CD4-positive, alpha-beta memory T cell (primary cell): ENCODE results near the gene SIK3. TPM values are rescaled to one million over a fixed set of nuclear protein-coding genes. Genes with fewer than 3 reads are reported as not detected.
"Not testable (repeated sequence)": the region's sequence is repeated elsewhere in the genome, so short reads cannot be mapped to it uniquely, and the experiment has no call there.

Source experiments
- CTCF ChIA-PET: fragments of 350-600 bp; sonication (Branson Sonifier 250); formaldehyde crosslinking; loops from one replicate; lab custom pipeline; 2021; ENCODE audit warnings: inconsistent platforms; ENCODE audit not compliant: partially characterized antibody; lab: Charles Lee
- POLR2A ChIA-PET: fragments of 350-600 bp; sonication (Branson Sonifier 250); formaldehyde crosslinking; loops from one replicate; lab custom pipeline; 2021; ENCODE audit not compliant: partially characterized antibody; lab: Charles Lee
- DNase-seq, 5 donors: peaks; one replicate each; pipeline versions ENCODE4 v3.0.0 to v3.0.0-alpha.2; 2020 to 2022; ENCODE audit warnings: mixed read lengths in 1 of 5
- H3K27ac ChIP-seq: one replicate; pipeline ENCODE4 v1.7.0; 2013; ENCODE audit warnings: low read depth, low read length
- H3K27me3 ChIP-seq: 2 replicates; pipeline ENCODE4 v1.7.0; 2013; ENCODE audit warnings: mild to moderate bottlenecking, low read length, moderate library complexity; ENCODE audit not compliant: insufficient read depth
- H3K36me3 ChIP-seq: 2 replicates; pipeline ENCODE4 v1.7.0; 2013; ENCODE audit warnings: mild to moderate bottlenecking, low read length, moderate library complexity; ENCODE audit not compliant: insufficient read depth
- H3K4me1 ChIP-seq: 2 replicates; pipeline ENCODE4 v1.7.0; 2013; ENCODE audit warnings: mild to moderate bottlenecking, low read length, moderate library complexity; ENCODE audit not compliant: insufficient read depth
- H3K4me3 ChIP-seq, 2 donors: one replicate each; pipeline ENCODE4 v1.7.0; 2013; ENCODE audit warnings: low read length in 2 of 2, mild to moderate bottlenecking in 1 of 2
- H3K9me3 ChIP-seq, 2 donors: one replicate each; pipeline ENCODE4 v1.7.0; 2013; ENCODE audit warnings: low read length in 2 of 2, control low read depth in 1 of 2; ENCODE audit not compliant: control insufficient read depth in 1 of 2
- H3K27ac Mint-ChIP-seq, 7 donors: one replicate each; pipeline ENCODE4 v1.8.0; 2020 to 2021; ENCODE audit warnings: mixed read lengths in 7 of 7, mild to moderate bottlenecking in 6 of 7, inconsistent platforms in 3 of 7, moderate library complexity in 3 of 7
- H3K27me3 Mint-ChIP-seq, 2 donors: one replicate each; pipeline ENCODE4 v1.8.0; 2020 to 2021; ENCODE audit warnings: mixed read lengths in 2 of 2
- H3K36me3 Mint-ChIP-seq, 2 donors: one replicate each; pipeline ENCODE4 v1.8.0; 2020 to 2021; ENCODE audit warnings: mixed read lengths in 2 of 2, inconsistent platforms in 1 of 2, mild to moderate bottlenecking in 1 of 2
- H3K4me1 Mint-ChIP-seq, 4 donors: one replicate each; pipeline ENCODE4 v1.8.0; 2020 to 2021; ENCODE audit warnings: mixed read lengths in 4 of 4, mild to moderate bottlenecking in 1 of 4
- H3K4me3 Mint-ChIP-seq, 8 donors: one replicate each; pipeline ENCODE4 v1.8.0; 2020 to 2021; ENCODE audit warnings: mixed read lengths in 8 of 8, mild to moderate bottlenecking in 7 of 8, moderate library complexity in 6 of 8, inconsistent platforms in 3 of 8
- H3K9me3 Mint-ChIP-seq, 8 donors: one replicate each; pipeline ENCODE4 v1.8.0; 2020 to 2021; ENCODE audit warnings: mixed read lengths in 8 of 8, mild to moderate bottlenecking in 5 of 8, inconsistent platforms in 3 of 8, moderate library complexity in 1 of 8
- intact Hi-C: fragments of 100-400 bp; cut with micrococcal nuclease; formaldehyde crosslinking; loops from one replicate; pipeline ENCODE4 v1.15.1; 2023
- polyA plus RNA-seq, 2 donors: library from polyadenylated mRNA; unstranded; fragments of 300-500 nt; fragmentation: Illumina TruSeq; gene quantifications; one replicate each; pipeline ENCODE4 v1.2.3, GENCODE V29; 2021
- total RNA-seq, 2 experiments: library from RNA; stranded (reverse); gene quantifications; one replicate each; pipeline ENCODE4 v1.2.3, GENCODE V29; 2021

Gene SIK3
- total and polyA plus RNA-seq, 4 experiments from 2014 or later: 9.7 to 97.5 (median 62.5) TPM

GRCh38 chr11:117143390-117143789, 45.2 kb upstream of the SIK3 start:
- Mint-ChIP-seq H3K27me3 (peaks cover 2 to 6% of the 10 kb centered on the region in 2 donors), H3K36me3 (peaks cover 10 to 30% of the 10 kb centered on the region in 2 donors), H3K4me1 (peaks cover 31 to 50% (median 41%) of the 10 kb centered on the region in 4 donors), H3K27ac (peak overlapping the region; percentile 90 to 99 (median 96)), H3K4me3 (peak overlapping the region; percentile 92 to 99 (median 95)), H3K9me3 (no peaks in the 10 kb centered on the region)
- CTCF ChIA-PET: interaction anchor here (0.9 to 5.8 kb wide), 4 partner anchors 37 to 291 kb away, joined by 3 to 41 read pairs (median 4); partner anchors contain the start of gene SIDT2
- H3K36me3 ChIP-seq: peaks cover 4% of the 10 kb centered on the region
- no peaks in the 10 kb centered on the region for H3K9me3 ChIP-seq
- peaks cover 41% of the 10 kb centered on the region for H3K4me1 ChIP-seq
- POLR2A ChIA-PET: interaction anchor here (1.0 to 5.9 kb wide), 11 partner anchors 9 to 1751 kb away, joined by 3 to 75 read pairs (median 6); partner anchors contain the start of genes BUD13, PCSK7, RNF214 and SIDT2
- H3K27ac ChIP-seq: peak overlapping the region; percentile 70
- DNase-seq: peak in 2 of 5 donors; percentile 12 to 14
- H3K4me3 ChIP-seq: peak overlapping the region; percentile 68 to 93
- intact Hi-C loops: loop anchor here (5.0 kb wide), 2 partner anchors 46 to 1959 kb away; partner anchors contain the start of genes DPAGT1 and SIK3
- H3K27me3 ChIP-seq: no peaks in the 10 kb centered on the region

- H3K27me3 Mint-ChIP-seq, intact Hi-C loops, H3K27ac ChIP-seq, H3K4me1 ChIP-seq, POLR2A ChIA-PET, H3K4me1 Mint-ChIP-seq, H3K4me3 Mint-ChIP-seq, H3K27me3 ChIP-seq, H3K9me3 ChIP-seq, H3K36me3 ChIP-seq, H3K36me3 Mint-ChIP-seq, H3K27ac Mint-ChIP-seq, DNase-seq, H3K4me3 ChIP-seq, CTCF ChIA-PET, H3K9me3 Mint-ChIP-seq: not testable (repeated sequence)
Measured at GRCh38 chr11:117137223-117138086, 39.2 kb upstream of the SIK3 start.

GRCh38 chr11:117134979-117135378, 36.8 kb upstream of the SIK3 start:
- intact Hi-C loops: loop anchor here (5.0 kb wide), 1 partner anchor 72 kb away; no protein-coding TSS in a partner anchor
- DNase-seq, H3K9me3 ChIP-seq, H3K27me3 ChIP-seq, H3K36me3 ChIP-seq, H3K4me1 ChIP-seq, H3K27ac Mint-ChIP-seq, H3K9me3 Mint-ChIP-seq, CTCF ChIA-PET, H3K4me3 Mint-ChIP-seq, H3K4me1 Mint-ChIP-seq, H3K36me3 Mint-ChIP-seq, H3K27me3 Mint-ChIP-seq, H3K4me3 ChIP-seq, H3K27ac ChIP-seq: not testable (repeated sequence)
- POLR2A ChIA-PET: interaction anchor here (1.0 kb wide), 1 partner anchor 9 kb away, joined by 3 read pairs; the partner anchor contains the start of gene PAFAH1B2

- H3K9me3 ChIP-seq: no peaks in the 10 kb centered on the region
- no peak overlapping the region for H3K27ac ChIP-seq
- H3K36me3 ChIP-seq: no peaks in the 10 kb centered on the region
- H3K4me3 ChIP-seq: no peak overlapping the region
- intact Hi-C loops: loop anchor here (5.0 kb wide), 1 partner anchor 73 kb away; no protein-coding TSS in a partner anchor
- ChIA-PET POLR2A (interaction anchor here (1.0 kb wide), 1 partner anchor 9 kb away, joined by 3 read pairs; the partner anchor contains the start of gene PAFAH1B2), CTCF (no interaction called here)
- Mint-ChIP-seq H3K4me1 (peaks cover 0 to 3% (median 1%) of the 10 kb centered on the region in 4 donors), H3K27me3 (no peaks in the 10 kb centered on the region), H3K4me3 (no peak overlapping the region), H3K36me3 (no peaks in the 10 kb centered on the region), H3K9me3 (no peaks in the 10 kb centered on the region), H3K27ac (no peak overlapping the region)
- no peak for DNase-seq
- H3K4me1 ChIP-seq: no peaks in the 10 kb centered on the region
- H3K27me3 ChIP-seq: no peaks in the 10 kb centered on the region
Measured at GRCh38 chr11:117134431-117134830, 36.2 kb upstream of the SIK3 start.

- H3K4me1 ChIP-seq: no peaks in the 10 kb centered on the region
- H3K27me3 ChIP-seq: no peaks in the 10 kb centered on the region
- no peaks in the 10 kb centered on the region for H3K27me3 Mint-ChIP-seq
- no peak overlapping the region for H3K4me3 Mint-ChIP-seq
- H3K27ac ChIP-seq: no peak overlapping the region
- peaks cover 0 to 3% (median 1%) of the 10 kb centered on the region in 4 donors for H3K4me1 Mint-ChIP-seq
- no peaks in the 10 kb centered on the region for H3K9me3 ChIP-seq
- POLR2A ChIA-PET: no interaction called here
- H3K27ac Mint-ChIP-seq: no peak overlapping the region
- no peaks in the 10 kb centered on the region for H3K36me3 Mint-ChIP-seq
- H3K4me3 ChIP-seq: no peak overlapping the region
- intact Hi-C loops: loop anchor here (5.0 kb wide), 1 partner anchor 76 kb away; no protein-coding TSS in a partner anchor
- CTCF ChIA-PET: no interaction called here
- no peak for DNase-seq
- no peaks in the 10 kb centered on the region for H3K9me3 Mint-ChIP-seq
- no peaks in the 10 kb centered on the region for H3K36me3 ChIP-seq
Measured at GRCh38 chr11:117130879-117131278, 32.7 kb upstream of the SIK3 start.

- H3K27me3 ChIP-seq, H3K27me3 Mint-ChIP-seq, DNase-seq, H3K4me1 ChIP-seq, H3K36me3 Mint-ChIP-seq, H3K27ac ChIP-seq, H3K4me3 Mint-ChIP-seq, H3K4me1 Mint-ChIP-seq, H3K27ac Mint-ChIP-seq, H3K9me3 Mint-ChIP-seq, H3K36me3 ChIP-seq, H3K4me3 ChIP-seq, POLR2A ChIA-PET, H3K9me3 ChIP-seq: not testable (repeated sequence)
- CTCF ChIA-PET: interaction anchor here (1.2 kb wide), 1 partner anchor 21 kb away, joined by 3 read pairs; no protein-coding TSS in a partner anchor
- intact Hi-C loops: loop anchor here (5.0 kb wide), 1 partner anchor 77 kb away; no protein-coding TSS in a partner anchor
Measured at GRCh38 chr11:117130396-117130795, 32.2 kb upstream of the SIK3 start.

- ChIA-PET POLR2A (no interaction called here), CTCF (interaction anchor here (0.7 to 1.8 kb wide), 2 partner anchors 22 to 30 kb away, joined by 3 to 4 read pairs; no protein-coding TSS in a partner anchor)
- no peaks in the 10 kb centered on the region for H3K4me1 ChIP-seq
- no peak overlapping the region for H3K4me3 Mint-ChIP-seq
- peaks cover 0 to 2% of the 10 kb centered on the region in 2 donors for H3K27me3 Mint-ChIP-seq
- H3K4me3 ChIP-seq: no peak overlapping the region
- no peaks in the 10 kb centered on the region for H3K9me3 Mint-ChIP-seq
- no peak for DNase-seq
- H3K36me3 ChIP-seq: no peaks in the 10 kb centered on the region
- H3K27me3 ChIP-seq: no peaks in the 10 kb centered on the region
- H3K9me3 ChIP-seq: no peaks in the 10 kb centered on the region
- no peak overlapping the region for H3K27ac ChIP-seq
- peaks cover 0 to 3% (median 1%) of the 10 kb centered on the region in 4 donors for H3K4me1 Mint-ChIP-seq
- intact Hi-C loops: no loop called here
- no peaks in the 10 kb centered on the region for H3K36me3 Mint-ChIP-seq
- no peak overlapping the region for H3K27ac Mint-ChIP-seq
Measured at GRCh38 chr11:117128289-117128688, 30.1 kb upstream of the SIK3 start.
